ENCODE data around the gene TMEM59.
"Not testable (repeated sequence)": the region's sequence is repeated elsewhere in the genome, so short reads cannot be mapped to it uniquely, and the experiment has no call there.

TMEM59 gene

DNA sequence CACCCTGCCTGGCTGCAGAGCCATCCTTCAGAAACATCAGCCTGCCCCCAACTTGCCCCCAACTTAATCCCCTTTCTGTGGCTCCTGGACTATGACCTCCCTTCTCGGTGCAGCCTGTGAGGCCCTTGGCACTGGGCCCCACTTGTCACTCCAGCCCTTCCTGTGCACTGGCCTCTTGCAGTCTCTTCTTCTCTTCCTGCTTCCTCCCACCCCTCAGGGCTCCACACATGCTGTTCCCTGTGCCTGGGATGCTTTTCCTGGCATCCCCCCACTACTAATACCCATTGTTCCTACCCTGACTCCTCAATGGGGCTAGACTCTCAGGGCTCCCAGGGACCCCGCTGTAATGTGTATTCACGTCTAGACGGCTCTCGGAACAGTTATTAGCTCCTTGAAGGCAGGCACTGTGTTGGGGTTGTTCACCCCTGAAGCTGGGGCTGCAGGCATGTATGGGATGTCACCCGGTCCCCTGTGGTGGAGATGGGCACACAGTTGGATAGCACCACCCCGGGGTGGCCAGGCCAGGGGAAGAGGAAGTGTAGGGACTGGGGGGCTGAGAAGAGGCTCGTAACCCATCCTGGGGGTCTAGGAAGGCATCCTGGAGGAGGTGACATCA is 39.5 kb downstream of the TMEM59 start:
- no peak for DNase-seq (ENCODE audit: extremely low read depth in 1 of 2, low read depth in 1 of 2)

DNA sequence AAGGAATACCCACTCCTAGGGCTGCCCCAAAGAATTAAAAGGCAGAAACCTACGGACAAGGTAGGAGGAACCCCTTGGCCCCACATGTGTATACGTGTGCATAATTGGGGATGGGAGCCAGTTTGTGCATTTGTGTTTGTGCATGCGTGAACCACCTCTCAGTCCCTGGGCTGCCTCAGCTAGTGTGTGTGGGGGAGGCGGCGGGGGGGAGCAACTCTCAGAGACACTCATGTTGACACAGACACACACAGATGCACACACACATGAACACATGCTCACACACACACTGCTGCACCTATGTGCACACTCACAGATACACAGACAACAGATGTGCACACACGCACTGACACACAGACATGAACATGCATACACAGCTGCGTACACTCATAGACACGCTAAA is 40.1 kb downstream of the TMEM59 start:
- DNase-seq (ENCODE audit: extremely low read depth in 1 of 2, low read depth in 1 of 2): no peak

DNA sequence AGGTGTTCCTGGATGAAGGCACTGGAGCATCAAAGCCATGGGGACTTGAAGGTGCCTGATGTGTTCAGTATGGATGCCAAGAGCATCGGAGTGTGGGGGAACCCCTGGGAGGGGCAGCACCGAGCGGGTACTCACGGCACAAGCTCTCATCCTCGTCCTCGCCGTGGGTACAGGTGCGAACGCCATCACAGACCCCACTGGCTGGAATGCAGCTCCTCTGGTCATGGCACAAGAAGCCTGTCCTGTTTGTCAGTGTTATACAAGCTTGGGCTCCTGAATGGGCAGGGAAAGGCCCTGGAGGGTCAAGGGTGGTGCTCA is 41.0 kb downstream of the TMEM59 start:
- no peak for DNase-seq (ENCODE audit: extremely low read depth in 1 of 2, low read depth in 1 of 2)

DNA sequence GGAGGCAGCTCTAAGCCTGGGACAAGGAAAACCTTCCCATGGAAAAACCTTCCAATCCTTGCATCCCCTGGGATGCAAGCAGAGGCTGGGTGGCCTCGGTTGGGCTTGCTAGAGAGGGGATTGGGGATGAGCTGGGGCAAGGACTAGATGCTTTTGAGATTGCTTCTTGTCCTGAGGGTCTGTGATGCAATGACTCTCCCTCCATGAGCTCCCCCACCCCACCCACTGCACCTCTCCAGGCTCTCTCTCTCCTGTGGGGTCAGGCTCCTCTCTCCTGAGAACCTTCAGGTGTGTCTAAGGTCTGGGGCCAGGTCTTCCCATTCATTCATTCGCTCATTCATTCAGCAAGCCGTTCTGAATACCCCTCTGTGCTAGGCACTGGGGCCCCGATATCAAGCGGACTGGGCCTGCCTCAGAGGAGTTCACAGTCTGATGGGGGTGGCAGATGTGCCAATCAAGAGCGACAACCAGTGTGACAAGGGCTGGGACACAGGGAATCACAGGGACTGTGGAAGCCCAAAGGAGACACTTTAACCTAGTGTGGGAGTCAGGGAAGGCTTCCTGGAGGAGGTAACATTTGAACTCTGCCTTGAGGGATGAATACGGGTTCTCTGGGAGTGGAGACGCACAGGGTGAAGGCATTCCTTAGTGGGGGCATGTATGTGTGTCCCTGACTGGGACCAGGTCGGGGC is 41.5 kb downstream of the TMEM59 start:
- no peak for DNase-seq (ENCODE audit: extremely low read depth in 1 of 2, low read depth in 1 of 2)

DNA sequence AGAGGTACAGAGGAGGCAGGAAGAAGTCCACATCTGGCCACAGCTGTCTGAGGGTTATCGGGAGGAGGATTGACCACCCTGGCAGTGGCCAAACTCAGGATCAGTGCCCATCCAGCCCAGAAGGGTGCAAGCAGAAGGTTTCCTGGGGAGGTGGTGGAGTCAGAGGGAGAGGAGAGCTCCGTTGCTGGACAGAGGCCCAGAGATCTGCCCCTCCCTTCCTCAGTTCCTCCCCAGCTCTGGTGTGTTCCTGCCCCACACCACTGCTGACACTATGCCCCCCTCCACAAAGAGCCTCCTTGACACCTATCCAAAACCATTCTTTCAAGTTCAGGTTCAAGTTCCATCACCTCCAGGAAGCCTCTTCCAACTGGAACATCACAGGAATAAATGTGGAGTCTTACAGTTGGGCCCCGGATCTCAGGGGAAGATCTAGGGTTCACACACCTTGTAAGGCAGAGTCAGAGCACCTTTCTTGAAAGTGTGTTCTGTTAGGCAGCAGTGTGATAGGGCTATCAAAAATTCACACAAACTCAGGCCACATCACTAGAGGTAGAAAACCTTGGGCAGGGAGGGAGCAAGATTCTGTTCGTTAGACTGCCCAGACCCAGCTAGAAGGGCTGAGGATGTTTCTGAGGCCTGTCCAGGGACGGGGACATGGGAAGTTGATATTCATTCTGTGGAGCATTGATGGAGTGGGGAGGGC is 42.4 kb downstream of the TMEM59 start:
- no peak for DNase-seq (ENCODE audit: extremely low read depth in 1 of 2, low read depth in 1 of 2)

DNA sequence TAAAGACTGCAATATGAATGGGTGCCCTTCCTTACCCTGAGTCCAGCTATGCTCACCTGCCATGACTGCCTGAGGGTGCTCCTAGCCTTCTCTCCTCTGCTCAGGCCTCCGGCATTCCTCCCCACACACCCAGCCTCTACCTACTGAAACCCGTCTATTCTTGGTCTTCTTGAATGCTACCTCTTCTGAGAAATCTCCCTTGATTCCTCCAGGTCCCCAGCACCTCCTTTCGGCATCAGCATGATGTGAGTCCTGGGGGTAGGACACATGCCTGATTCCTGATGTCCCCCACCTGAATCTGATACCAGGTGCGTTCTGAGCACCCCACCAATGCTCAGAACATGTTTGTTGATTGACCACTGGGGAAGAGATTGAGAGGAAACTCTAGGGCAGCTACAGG is 43.6 kb downstream of the TMEM59 start:
- DNase-seq (ENCODE audit: extremely low read depth in 1 of 2, low read depth in 1 of 2): no peak

DNA sequence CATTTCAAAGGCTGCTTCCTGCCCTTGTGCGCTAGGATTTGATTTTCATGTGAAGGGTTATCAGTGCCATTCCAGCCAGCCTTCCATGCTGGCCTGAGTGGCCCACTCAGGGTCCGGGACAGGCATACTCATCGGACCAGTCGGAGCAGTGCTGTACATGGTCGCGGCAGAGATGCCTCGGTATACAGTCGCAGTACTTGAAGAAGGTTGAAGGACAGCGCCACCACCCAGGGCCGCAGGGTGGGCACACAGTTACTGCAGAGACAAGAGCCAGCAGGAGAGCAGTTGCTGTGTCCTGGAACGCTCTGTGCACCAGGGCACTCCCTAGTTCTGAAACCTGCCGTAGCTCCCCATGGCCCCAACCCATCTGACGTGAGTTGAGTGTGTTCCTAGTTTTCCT is 44.1 kb downstream of the TMEM59 start:
- no peak for DNase-seq (ENCODE audit: extremely low read depth in 1 of 2, low read depth in 1 of 2)

DNA sequence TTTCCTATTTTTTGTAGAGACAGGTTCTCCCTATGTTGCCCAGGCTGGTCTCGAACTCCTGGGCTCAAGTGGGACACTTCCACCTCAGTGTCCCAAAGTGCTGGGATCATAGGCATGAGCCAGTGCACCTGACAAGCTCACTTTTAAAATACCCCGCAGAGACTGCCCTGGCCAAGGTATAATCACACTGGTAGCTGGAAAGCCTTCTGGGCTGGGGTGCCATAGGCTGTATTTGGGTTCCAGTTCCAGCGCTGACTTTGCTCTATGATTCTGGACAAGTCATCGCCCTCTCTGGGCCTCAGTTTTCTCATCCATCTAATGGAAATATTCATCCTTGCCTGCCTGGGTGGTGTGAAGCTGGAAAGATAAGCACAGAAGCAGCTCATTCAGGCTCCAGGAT is 45.4 kb downstream of the TMEM59 start:
- DNase-seq (ENCODE audit: extremely low read depth in 1 of 2, low read depth in 1 of 2): no peak

DNA sequence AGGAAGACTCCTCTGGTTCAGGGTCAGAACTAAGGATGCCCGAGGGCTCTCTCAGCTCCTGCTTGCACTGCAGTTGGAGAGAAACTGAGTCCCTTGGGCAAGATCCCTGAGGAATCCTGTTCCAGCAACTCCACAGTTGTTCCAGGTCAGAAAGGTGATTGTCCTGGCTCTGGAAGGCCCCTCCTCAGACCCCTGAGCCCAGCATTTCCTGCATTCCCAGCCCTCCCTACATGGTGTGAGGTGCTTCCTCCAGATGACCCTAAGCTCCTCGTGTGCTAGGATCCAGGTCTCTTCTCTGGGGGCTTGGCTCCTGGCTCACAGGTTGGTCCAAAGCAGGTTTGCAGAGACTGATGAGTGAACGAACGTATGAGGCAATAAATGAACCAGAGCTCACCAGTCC is 46.5 kb downstream of the TMEM59 start:
- DNase-seq (ENCODE audit: extremely low read depth in 1 of 2, low read depth in 1 of 2): no peak

DNA sequence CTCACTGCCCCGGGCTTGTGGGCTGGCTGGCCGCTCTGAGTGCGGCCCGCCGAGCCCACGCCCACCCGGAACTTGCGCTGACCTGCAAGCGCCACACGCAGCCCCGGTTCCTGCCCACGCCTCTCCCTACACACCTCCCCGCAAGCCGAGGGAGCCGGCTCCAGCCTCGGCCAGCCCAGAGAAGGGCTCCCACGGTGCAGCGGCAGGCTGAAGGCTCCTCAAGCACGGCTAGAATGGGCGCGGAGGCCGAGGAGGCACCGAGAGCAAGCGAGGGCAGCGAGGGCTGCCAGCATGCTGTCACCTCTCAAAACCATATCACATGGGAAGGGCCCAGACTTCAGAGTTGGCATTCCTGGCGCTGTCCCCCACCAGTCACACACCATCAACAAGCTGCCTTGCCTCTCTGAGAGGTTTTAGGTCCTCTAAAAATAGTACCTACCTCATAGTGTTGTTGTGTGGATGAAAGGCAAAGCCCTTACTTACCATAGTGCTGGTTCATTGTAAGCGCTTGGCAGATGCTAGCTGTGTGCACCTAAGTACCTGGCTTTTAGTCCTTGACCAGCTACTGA is 48.4 kb downstream of the TMEM59 start:
- no peak for DNase-seq (ENCODE audit: extremely low read depth in 1 of 2, low read depth in 1 of 2)

DNA sequence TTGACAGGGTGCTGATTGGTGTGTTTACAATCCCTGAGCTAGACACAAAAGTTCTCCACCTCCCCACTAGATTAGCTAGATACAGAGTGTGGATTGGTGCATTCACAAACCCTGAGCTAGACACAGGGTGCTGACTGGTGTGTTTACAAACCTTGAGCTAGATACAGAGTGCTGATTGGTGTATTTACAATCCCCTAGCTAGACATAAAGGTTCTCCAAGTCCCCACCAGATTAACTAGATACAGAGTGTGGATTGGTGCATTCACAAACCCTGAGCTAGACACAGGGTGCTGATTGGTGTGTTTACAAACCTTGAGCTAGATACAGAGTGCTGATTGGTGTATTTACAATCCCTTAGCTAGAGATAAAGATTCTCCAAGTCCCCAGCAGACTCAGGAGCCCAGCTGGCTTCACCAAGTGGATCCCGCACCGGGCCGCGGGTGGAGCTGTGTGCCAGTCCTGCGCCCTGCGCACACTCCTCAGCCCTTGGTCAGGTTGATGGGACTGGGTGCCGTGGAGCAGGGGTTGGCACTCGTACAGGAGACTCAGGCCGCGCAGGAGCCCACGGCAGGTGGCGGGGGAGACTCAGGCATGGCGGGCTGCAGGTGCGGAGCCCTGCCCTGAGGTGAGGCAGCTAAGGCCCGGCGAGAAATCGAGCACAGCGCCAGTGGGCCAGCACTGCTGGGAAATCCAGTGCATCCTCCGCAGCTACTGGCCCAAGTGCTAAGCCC is 49.1 kb downstream of the TMEM59 start:
- not testable (repeated sequence) for DNase-seq (ENCODE audit: extremely low read depth in 1 of 2, low read depth in 1 of 2)

DNA sequence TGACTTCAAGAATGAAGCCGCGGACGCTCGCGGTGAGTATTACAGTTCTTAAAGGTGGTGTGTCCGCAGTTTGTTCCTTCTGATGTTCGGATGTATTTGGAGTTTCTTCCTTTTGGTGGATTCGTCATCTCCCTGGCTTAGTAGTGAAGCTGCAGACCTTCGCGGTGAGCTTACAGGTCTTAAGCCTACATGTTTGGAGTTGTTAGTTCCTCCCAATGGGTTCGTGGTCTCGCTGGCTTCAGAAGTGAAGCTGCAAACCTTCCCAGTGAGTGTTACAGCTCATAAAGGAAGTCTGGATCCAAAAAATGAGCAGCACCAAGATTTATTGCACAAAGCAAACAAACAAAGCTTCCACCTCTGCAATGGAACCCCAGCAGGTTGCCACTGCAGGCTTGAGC is 49.8 kb downstream of the TMEM59 start:
- no peak for DNase-seq (ENCODE audit: extremely low read depth in 1 of 2, low read depth in 1 of 2)

DNA sequence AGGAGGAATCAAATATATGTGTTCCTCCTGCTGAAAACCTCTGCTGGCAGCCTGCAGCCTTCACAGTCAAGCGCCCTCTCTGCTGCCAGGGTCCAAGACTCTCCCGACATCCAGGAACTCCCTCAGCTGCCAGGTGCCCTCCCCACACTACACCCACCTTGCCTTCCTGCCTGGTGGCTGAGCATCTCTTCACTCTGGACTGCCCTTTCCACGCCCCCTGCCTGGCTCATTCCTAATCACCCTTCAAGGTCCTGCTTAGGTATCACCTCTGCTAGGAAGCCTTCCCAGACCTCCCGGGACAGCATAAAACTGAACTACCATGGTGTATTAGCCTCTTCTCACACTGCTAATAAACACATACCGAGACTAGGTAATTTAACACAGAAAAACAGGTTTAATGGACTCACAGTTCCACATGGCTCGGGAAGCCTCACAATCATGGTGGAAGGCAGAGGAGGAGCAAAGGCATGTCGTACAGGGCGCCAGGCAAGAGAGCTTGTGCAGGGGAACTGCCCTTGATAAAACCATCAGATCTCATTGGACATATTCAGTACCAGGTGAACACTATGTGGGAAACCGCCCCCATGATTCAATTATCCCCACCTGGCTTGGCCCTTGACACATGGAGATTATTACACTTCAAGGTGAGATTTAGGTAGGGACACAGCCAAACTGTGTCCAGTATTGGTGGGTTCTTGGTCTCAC is 50.3 kb downstream of the TMEM59 start:
- DNase-seq (ENCODE audit: extremely low read depth in 1 of 2, low read depth in 1 of 2): no peak

DNA sequence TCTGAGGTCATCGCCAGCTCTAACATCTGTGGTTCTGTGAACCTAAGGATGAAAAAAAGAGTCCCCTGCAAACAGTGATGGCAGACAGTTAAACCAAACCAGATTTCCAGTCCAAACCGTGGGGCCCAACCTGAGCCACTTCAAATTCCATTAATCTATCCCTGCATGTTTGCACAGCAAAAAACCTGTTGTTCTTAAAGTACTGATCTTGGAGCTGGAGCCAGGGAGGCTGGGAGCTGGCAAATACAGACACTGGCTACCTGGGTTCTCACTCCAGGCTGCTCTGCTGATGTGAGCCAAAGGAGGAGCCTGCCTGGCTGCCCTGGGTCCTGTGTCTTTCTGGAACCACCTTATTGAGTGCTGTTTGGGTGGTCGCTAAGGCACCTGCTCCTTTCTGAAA is 51.4 kb downstream of the TMEM59 start:
- no peak for DNase-seq (ENCODE audit: extremely low read depth in 1 of 2, low read depth in 1 of 2)

DNA sequence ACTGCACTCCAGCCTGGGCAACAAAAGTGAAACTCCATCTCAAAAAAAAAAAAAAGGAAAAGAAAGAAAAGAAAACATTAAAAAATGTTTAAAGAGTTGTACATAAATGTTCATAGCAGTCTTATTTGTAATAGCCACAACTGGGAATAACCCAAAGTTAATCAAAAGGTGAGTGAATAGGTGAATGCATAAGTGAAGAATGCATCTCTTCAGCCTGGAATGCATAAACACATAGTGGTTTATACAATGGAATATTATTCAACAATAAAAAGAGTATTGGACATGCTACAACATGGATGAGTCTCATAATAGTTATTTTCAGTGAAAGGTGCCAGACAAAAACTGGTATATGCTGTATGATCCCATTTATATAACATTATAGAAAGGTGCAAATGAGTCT is 53.1 kb downstream of the TMEM59 start:
- no peak for DNase-seq (ENCODE audit: extremely low read depth in 1 of 2, low read depth in 1 of 2)

DNA sequence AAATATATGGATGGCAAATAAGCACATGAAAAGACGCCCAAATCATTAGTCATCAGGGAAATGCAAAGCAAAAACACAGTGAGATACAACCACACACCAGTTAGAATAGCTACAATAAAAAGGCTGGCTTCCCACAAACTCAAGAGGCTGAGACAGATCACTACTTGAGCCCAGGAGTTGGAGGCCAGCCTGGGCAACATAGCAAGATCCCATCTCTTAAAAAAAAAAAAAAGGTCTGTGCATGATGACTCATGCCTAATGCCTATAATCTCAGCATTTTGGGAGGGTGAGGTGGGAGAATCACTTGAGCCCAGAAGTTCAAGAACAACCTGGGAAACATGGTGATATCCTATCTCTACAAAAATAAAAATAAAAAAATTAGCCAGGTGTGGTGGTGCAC is 54.8 kb downstream of the TMEM59 start:
- no peak for DNase-seq (ENCODE audit: extremely low read depth in 1 of 2, low read depth in 1 of 2)

DNA sequence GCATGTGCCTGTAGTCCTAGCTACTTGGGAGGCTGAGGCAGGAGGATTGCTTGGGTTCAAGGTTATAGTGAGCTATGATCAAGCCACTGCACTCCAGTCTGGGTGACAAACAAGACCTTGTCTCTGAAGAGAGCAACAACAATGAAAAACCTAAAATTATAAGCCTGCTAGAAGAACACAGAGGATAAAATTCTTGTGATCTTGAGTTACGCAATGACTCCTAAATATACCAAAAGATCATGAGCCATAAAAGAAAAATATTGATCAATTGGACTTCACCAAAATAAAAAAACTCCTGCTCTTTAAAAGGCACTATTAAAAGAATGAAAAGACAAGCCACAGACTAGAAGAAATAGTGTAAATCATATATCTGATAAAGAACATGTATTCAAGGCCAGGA is 57.3 kb downstream of the TMEM59 start:
- no peak for DNase-seq (ENCODE audit: extremely low read depth in 1 of 2, low read depth in 1 of 2)

DNA sequence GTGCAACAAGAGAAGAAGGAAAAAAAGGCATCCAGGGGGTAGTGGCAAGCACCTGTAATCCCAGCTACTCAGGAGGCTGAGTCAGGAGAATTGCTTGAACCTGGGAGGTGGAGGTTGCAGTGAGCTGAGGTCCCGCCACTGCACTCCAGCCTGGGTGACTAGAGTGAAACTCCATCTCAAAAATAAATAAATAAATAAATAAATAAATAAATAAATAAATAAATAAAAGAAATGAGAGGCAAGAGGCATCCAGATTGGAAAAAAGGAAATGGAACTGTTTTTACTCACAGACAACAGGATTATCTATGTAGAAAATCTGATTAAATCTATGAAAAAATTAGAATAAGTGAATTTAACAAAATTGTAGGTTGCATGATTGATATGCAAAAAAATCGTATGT is 58.5 kb downstream of the TMEM59 start:
- not testable (repeated sequence) for DNase-seq (ENCODE audit: extremely low read depth in 1 of 2, low read depth in 1 of 2)

DNA sequence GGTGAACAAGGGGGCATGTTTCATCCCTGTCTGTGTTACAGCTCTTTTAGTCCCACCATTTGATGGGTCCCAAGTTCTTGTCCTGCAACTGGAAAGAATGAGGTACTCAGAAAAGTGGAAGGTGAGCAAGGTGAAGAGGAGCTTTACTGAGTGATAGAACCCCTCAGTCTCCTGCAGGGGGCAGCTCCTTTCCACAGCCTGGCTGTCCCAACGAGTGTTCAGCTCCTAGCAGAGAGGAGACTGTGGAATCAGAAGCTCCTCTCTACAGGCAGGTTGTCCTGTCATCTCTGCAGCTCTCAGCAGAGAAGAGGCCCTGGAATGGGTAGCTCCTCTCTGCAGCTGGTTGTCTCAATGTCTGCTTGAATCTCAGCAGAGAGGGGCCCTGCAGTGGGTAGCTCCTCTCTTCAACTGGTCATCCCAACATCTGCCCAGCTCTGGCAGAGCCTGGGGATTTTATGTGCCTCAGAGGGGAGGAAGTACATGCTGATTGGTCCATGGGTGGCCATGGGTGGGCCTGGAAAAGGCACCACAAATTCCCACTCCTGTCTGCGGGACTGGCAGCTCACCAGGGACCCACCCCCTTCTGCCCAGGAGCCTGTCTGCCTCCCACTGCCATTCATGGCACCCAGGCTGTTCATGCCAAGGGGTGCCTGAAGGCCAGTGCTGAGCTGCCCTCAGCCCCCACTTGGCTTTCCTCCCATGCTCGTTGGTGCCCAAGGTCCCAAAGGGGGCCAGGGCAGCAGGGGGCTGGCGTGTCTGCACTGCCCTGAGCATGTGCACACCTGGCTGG is 60.7 kb downstream of the TMEM59 start:
- no peak for DNase-seq (ENCODE audit: extremely low read depth in 1 of 2, low read depth in 1 of 2)

DNA sequence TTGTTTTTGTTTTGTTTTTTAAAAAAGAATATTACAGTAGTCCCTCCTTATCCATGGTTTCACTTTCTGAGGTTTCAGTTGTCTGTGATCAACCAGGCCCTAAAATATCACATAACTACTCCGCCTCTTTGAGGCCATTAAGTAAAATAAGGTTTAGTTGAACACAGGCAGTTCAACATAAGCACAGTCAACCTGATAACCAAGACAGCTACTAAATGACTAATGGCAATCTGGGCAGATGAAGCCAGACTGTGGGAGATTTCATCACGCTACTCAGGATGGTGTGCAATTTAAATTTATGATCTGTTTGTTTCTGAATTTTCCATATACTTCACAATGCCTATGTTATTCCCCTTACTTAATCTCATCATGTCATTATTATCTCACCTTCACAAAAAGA is 65.1 kb downstream of the TMEM59 start:
- no peak for DNase-seq (ENCODE audit: extremely low read depth in 1 of 2, low read depth in 1 of 2)
